B cell (primary cell): ENCODE results near the gene MED25. TPM values are rescaled to one million over a fixed set of nuclear protein-coding genes. Genes with fewer than 3 reads are reported as not detected.

Experiments
- ATAC-seq: fragments of 200-7000 bp; cut with Tn5 transposase; one replicate; pipeline ENCODE4 v1.10.0; 2021; ENCODE audit warnings: low read depth, mild to moderate bottlenecking, moderate number of reproducible peaks, moderate library complexity
- CTCF ChIA-PET: fragments of 350-600 bp; sonication (Branson Sonifier 250); formaldehyde crosslinking; loops from one replicate; lab custom pipeline; 2021; ENCODE audit warnings: antibody characterized with exemption, inconsistent platforms; lab: Charles Lee
- POLR2A ChIA-PET: fragments of 350-600 bp; sonication (Branson Sonifier 250); formaldehyde crosslinking; loops from one replicate; lab custom pipeline; 2021; ENCODE audit warnings: antibody characterized with exemption; lab: Charles Lee
- DNase-seq: peaks from one replicate; pipeline ENCODE4 v3.0.0; 2013
- H2AFZ ChIP-seq: 2 replicates; pipeline ENCODE4 v1.6.1; 2012; ENCODE audit warnings: mild to moderate bottlenecking, low read depth, low read length; ENCODE audit not compliant: insufficient read depth, poor library complexity, severe bottlenecking
- H3K27ac ChIP-seq, 2 donors: 1 replicate in 1 of 2; 2 replicates in 1 of 2; pipeline ENCODE4 v1.5.1; 2012 to 2013; ENCODE audit warnings: low read length in 2 of 2, mild to moderate bottlenecking in 2 of 2, moderate library complexity in 1 of 2
- H3K27me3 ChIP-seq, 4 experiments: fragments of 200-600 bp in 1 of 4; sonication (generic) in 1 of 4; replicated peaks in 1 of 4; 1 replicate in 2 of 4; 2 replicates in 2 of 4; pipeline versions ENCODE4 v1.6.1 to v1.7.0; 2013 to 2016; ENCODE audit warnings: low read length in 3 of 4, mild to moderate bottlenecking in 2 of 4, mixed read lengths in 1 of 4, moderate library complexity in 1 of 4; ENCODE audit not compliant: insufficient read depth in 4 of 4, control insufficient read depth in 3 of 4; ENCODE audit errors: control extremely low read depth in 1 of 4
- H3K36me3 ChIP-seq, 2 experiments: replicated peaks in 1 of 2; 1 replicate in 1 of 2; 2 replicates in 1 of 2; pipeline versions ENCODE4 v1.6.1 to v1.7.1; 2013; ENCODE audit warnings: low read length in 1 of 2; ENCODE audit not compliant: insufficient read depth in 2 of 2, control insufficient read depth in 1 of 2; ENCODE audit errors: control extremely low read depth in 1 of 2, extremely low read depth in 1 of 2
- H3K4me1 ChIP-seq, 2 donors: fragments of 200-600 bp in 1 of 2; sonication (generic) in 1 of 2; 1 replicate in 1 of 2; 2 replicates in 1 of 2; pipeline versions ENCODE4 v1.5.1 to v1.6.1; 2013 to 2017; ENCODE audit warnings: low read length in 2 of 2; ENCODE audit not compliant: control insufficient read depth in 2 of 2, insufficient read depth in 2 of 2
- H3K4me2 ChIP-seq: replicated peaks from 2 replicates; pipeline ENCODE3; 2012; ENCODE audit warnings: mild to moderate bottlenecking, low read depth, low read length; ENCODE audit not compliant: poor library complexity, severe bottlenecking
- H3K4me3 ChIP-seq, 5 experiments: fragments of 200-600 bp in 1 of 5; sonication (generic) in 1 of 5; 1 replicate in 3 of 5; 2 replicates in 2 of 5; pipeline versions ENCODE4 v1.5.1 to v1.7.0; 2011 to 2016; ENCODE audit warnings: low read length in 4 of 5, mild to moderate bottlenecking in 4 of 5, low read depth in 2 of 5, control low read depth in 1 of 5, moderate library complexity in 1 of 5; ENCODE audit not compliant: insufficient read depth in 1 of 5; ENCODE audit errors: control extremely low read depth in 1 of 5, extremely low read depth in 1 of 5
- H3K79me2 ChIP-seq: fragments of 200-600 bp; sonication (generic); one replicate; pipeline ENCODE4 v1.6.0; 2016; ENCODE audit warnings: low read length; ENCODE audit not compliant: control insufficient read depth, insufficient read depth
- H3K9ac ChIP-seq: fragments of 200-600 bp; sonication (generic); 2 replicates; pipeline ENCODE4 v1.6.1; 2017; ENCODE audit warnings: mild to moderate bottlenecking, low read length, moderate library complexity
- H3K9me3 ChIP-seq, 3 donors: one replicate each; pipeline versions ENCODE4 v1.6.1 to v1.7.1; 2013; ENCODE audit warnings: low read length in 2 of 3; ENCODE audit not compliant: control insufficient read depth in 2 of 3, insufficient read depth in 1 of 3; ENCODE audit errors: control extremely low read depth in 1 of 3
- H4K20me1 ChIP-seq: 2 replicates; pipeline ENCODE4 v1.6.0; 2012; ENCODE audit warnings: mild to moderate bottlenecking, low read length; ENCODE audit not compliant: insufficient read depth, control insufficient read depth, poor library complexity, severe bottlenecking
- H3K27ac Mint-ChIP-seq: one replicate; pipeline ENCODE4 v1.8.0; 2021; ENCODE audit warnings: mixed read lengths
- H3K27me3 Mint-ChIP-seq: one replicate; pipeline ENCODE4 v1.8.0; 2021; ENCODE audit warnings: mixed read lengths
- H3K4me1 Mint-ChIP-seq: one replicate; pipeline ENCODE4 v1.8.0; 2021; ENCODE audit warnings: mixed read lengths
- H3K4me3 Mint-ChIP-seq: one replicate; pipeline ENCODE4 v1.8.0; 2021; ENCODE audit warnings: mixed read lengths
- H3K9me3 Mint-ChIP-seq: one replicate; pipeline ENCODE4 v1.8.0; 2022; ENCODE audit warnings: mixed read lengths; ENCODE audit not compliant: insufficient read depth
- CTCF ChIP-seq: fragments of 200-600 bp; IDR thresholded peaks from one replicate; pipeline ENCODE4 v1.8.0; 2022; ENCODE audit warnings: antibody characterized with exemption, mild to moderate bottlenecking
- EZH2 ChIP-seq: IDR thresholded peaks from 2 replicates; pipeline ENCODE4 v1.6.1; 2012; ENCODE audit warnings: borderline replicate concordance, low read depth, mild to moderate bottlenecking, moderate library complexity, low read length; ENCODE audit not compliant: insufficient read depth, poor library complexity, severe bottlenecking
- WGBS: methylation state at CpG from one replicate; pipeline ENCODE4 v1.1.5; 2013; ENCODE audit warnings: missing lambda C conversion rate; ENCODE audit not compliant: insufficient coverage; 5-methylcytosine and 5-hydroxymethylcytosine counted together
- intact Hi-C: fragments of 100-400 bp; cut with micrococcal nuclease; formaldehyde crosslinking; loops from one replicate; pipeline ENCODE4 v1.10.0; 2022
- polyA plus RNA-seq: library from polyadenylated mRNA; depleted of rRNA; stranded (reverse); fragments of >200 nt; gene quantifications from 2 replicates; pipeline ENCODE4 v1.2.3, GENCODE V29; 2012
- total RNA-seq, 2 donors: library from RNA; stranded (reverse); fragments of 120-200 nt in 1 of 2; gene quantifications; 1 replicate in 1 of 2; 2 replicates in 1 of 2; pipeline versions ENCODE4 v1.2.3 to v1.2.4, GENCODE V29; 2013 to 2022

The MED25 gene
- total and polyA plus RNA-seq, 2 donors (not counting 1 experiment from before 2014, with no cell fraction given) = 93.0 to 126 TPM

DNA sequence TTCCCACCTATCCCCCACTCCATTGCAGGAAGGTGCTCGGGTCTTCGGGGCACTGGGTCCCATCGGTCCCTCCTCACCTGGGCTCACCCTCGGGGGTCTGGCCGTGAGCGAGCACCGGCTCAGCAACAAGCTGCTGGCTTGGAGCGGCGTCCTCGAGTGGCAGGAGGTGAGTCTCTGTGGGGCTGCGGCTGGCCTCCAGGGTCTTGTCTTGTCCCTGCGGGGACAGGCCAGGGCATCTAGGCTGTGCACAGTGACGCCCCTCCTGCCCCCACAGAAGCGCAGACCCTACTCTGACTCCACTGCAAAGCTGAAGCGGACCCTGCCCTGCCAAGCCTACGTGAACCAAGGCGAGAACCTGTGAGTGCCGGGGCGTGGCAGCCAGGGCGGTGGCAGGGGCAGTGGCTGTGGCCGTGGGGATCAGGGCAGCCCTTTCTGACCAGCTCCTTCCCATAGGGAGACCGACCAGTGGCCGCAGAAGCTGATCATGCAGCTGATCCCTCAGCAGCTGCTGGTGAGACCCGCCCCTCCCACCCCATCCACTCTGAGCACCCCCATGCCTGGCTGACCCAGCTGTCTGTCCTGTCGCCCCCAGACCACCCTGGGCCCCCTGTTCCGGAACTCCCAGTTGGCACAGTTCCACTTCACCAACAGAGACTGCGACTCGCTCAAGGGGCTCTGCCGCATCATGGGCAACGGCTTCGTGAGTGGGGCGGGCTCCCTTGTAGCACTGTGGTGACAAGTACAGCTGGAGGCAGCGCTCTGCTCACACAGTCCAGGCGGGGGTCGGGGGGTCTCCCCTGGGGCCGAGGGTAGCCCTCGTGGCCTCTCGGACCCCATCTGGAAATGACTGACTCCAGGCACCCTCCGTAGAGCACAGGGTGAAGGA, 36.5 kb downstream of the MED25 start:
- no peaks in the 10 kb centered on the region for H3K27me3 ChIP-seq
- intact Hi-C loops = no loop called here
- no peak overlapping the region for H3K27ac ChIP-seq
- no peak overlapping the region for H3K4me3 ChIP-seq
- peaks cover 27% of the 10 kb centered on the region for H3K4me1 Mint-ChIP-seq
- H2AFZ ChIP-seq = no peak overlapping the region
- no peaks in the 10 kb centered on the region for H3K27me3 Mint-ChIP-seq
- peaks cover 75% of the 10 kb centered on the region for H4K20me1 ChIP-seq
- WGBS = 93% methylated on average over 37 of the region's 39 CpGs
- CTCF ChIA-PET = no interaction called here
- no peak for ATAC-seq
- peaks cover 0 to under 1% (median 0%) of the 10 kb centered on the region in 3 donors for H3K9me3 ChIP-seq
- H3K4me3 Mint-ChIP-seq = no peak overlapping the region
- H3K4me2 ChIP-seq = no peak overlapping the region
- peak; percentile 38 for DNase-seq
- no peak overlapping the region for H3K27ac Mint-ChIP-seq
- TF ChIP-seq CTCF = no peak
- TF ChIP-seq EZH2 = no peak
- POLR2A ChIA-PET = interaction anchor here (0.6 to 1.5 kb wide), 2 partner anchors 36 to 159 kb away, joined by 3 read pairs; no protein-coding TSS in a partner anchor
- H3K9ac ChIP-seq = no peak overlapping the region
- no peaks in the 10 kb centered on the region for H3K9me3 Mint-ChIP-seq
- H3K36me3 ChIP-seq = peaks cover 0 to 38% of the 10 kb centered on the region in 2 experiments
- peaks cover 33% of the 10 kb centered on the region for H3K79me2 ChIP-seq
- H3K4me1 ChIP-seq = peaks cover 22 to 32% of the 10 kb centered on the region in 2 donors

DNA sequence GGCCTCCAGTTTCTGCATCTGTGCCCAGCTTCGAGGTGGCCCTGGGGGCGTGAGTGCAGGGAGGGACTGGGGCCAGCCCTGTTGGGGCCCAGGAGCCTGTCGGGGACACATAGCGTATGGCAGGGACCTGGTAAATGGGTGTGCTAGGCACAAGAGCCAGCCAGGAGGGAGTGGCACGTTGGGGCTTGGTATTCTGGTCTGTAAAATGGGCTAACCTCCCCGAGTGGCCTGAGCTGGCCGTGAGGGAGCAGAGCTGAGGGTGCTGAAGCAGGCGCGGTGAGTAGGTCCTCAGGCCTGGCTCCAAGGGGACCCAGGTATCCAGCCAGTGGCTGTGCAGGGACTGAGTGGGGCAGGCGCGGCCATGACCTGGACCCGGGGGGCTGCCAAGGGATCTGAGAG, 37.2 kb downstream of the MED25 start:
- no peak overlapping the region for H3K4me2 ChIP-seq
- no peaks in the 10 kb centered on the region for H3K27me3 ChIP-seq
- no peaks in the 10 kb centered on the region for H3K9me3 Mint-ChIP-seq
- H3K4me1 ChIP-seq = peaks cover 17 to 25% of the 10 kb centered on the region in 2 donors
- ChIA-PET CTCF (no interaction called here), POLR2A (interaction anchor here (0.6 kb wide), 1 partner anchor 160 kb away, joined by 3 read pairs; no protein-coding TSS in a partner anchor)
- intact Hi-C loops = no loop called here
- H3K4me1 Mint-ChIP-seq = peaks cover 20% of the 10 kb centered on the region
- H3K9me3 ChIP-seq = no peaks in the 10 kb centered on the region
- H3K27ac ChIP-seq = peak overlapping the region in 1 of 2 donors; percentile 3
- no peaks in the 10 kb centered on the region for H3K27me3 Mint-ChIP-seq
- no peak for TF ChIP-seq CTCF
- no peak for TF ChIP-seq EZH2
- H3K27ac Mint-ChIP-seq = peak overlapping the region; percentile 65
- H3K4me3 Mint-ChIP-seq = no peak overlapping the region
- 95% methylated on average over 12 of the region's 12 CpGs for WGBS
- H3K9ac ChIP-seq = no peak overlapping the region
- peaks cover 0 to 43% of the 10 kb centered on the region in 2 experiments for H3K36me3 ChIP-seq
- H3K79me2 ChIP-seq = peaks cover 26% of the 10 kb centered on the region
- H2AFZ ChIP-seq = no peak overlapping the region
- H3K4me3 ChIP-seq = no peak overlapping the region
- ATAC-seq (no peak), DNase-seq (peak; percentile 44)
- peaks cover 82% of the 10 kb centered on the region for H4K20me1 ChIP-seq
